DMS153 (cell line): ENCODE data around the gene OR6M1.

ENCODE experiments used
- DNase-seq: peaks from one replicate; lab custom pipeline; 2025; lab: John Stamatoyannopoulos, UW

The OR6M1 gene

GRCh38 chr11:123775715-123776549 lies 30.2 kb downstream of the OR6M1 start:
- DNase-seq, result no peak

- DNase-seq, result no peak
Observed at GRCh38 chr11:123775289-123775688, 30.9 kb downstream of the OR6M1 start.

- DNase-seq, result no peak
Observed at GRCh38 chr11:123773959-123774358, 32.2 kb downstream of the OR6M1 start.

- DNase-seq, result no peak
Observed at GRCh38 chr11:123773026-123773425, 33.1 kb downstream of the OR6M1 start.

GRCh38 chr11:123771664-123772063 lies 34.5 kb downstream of the OR6M1 start:
- DNase-seq, result no peak

GRCh38 chr11:123770712-123771111 lies 35.4 kb downstream of the OR6M1 start:
- DNase-seq, result no peak

- no peak for DNase-seq
Observed at GRCh38 chr11:123765601-123766000, 40.5 kb downstream of the OR6M1 start.

GRCh38 chr11:123762422-123762821 lies 43.7 kb downstream of the OR6M1 start:
- no peak for DNase-seq

- DNase-seq, result no peak
Observed at GRCh38 chr11:123760894-123761293, 45.3 kb downstream of the OR6M1 start.

- no peak for DNase-seq
Observed at GRCh38 chr11:123757976-123758375, 48.2 kb downstream of the OR6M1 start.

- no peak for DNase-seq
Observed at GRCh38 chr11:123755813-123756212, 50.3 kb downstream of the OR6M1 start.
